Parathyroid adenoma (tissue), 2 donors: ENCODE results near the gene ATRN.

Experiments used
- H2AFZ ChIP-seq: fragments of 300-600 bp; sonication (generic); one replicate; pipeline ENCODE4 v1.7.0; 2017; ENCODE audit warnings: antibody characterized with exemption, mild to moderate bottlenecking
- H3K27ac ChIP-seq: fragments of 300-600 bp; sonication (generic); one replicate; pipeline ENCODE4 v1.7.0; 2017
- H3K27me3 ChIP-seq: fragments of 300-600 bp; sonication (generic); one replicate; pipeline ENCODE4 v1.7.0; 2017; ENCODE audit warnings: low read length; ENCODE audit not compliant: control insufficient read depth, insufficient read depth
- H3K36me3 ChIP-seq: fragments of 300-600 bp; sonication (generic); one replicate; pipeline ENCODE4 v1.7.0; 2017; ENCODE audit warnings: low read length; ENCODE audit not compliant: control insufficient read depth, insufficient read depth
- H3K4me1 ChIP-seq: fragments of 300-600 bp; sonication (generic); one replicate; pipeline ENCODE4 v1.7.0; 2017; ENCODE audit warnings: control low read depth
- H3K4me2 ChIP-seq: fragments of 300-600 bp; sonication (generic); one replicate; pipeline ENCODE4 v1.7.0; 2017; ENCODE audit warnings: low read length
- H3K4me3 ChIP-seq: fragments of 300-600 bp; sonication (generic); one replicate; pipeline ENCODE4 v1.7.0; 2017; ENCODE audit warnings: low read depth, low read length
- H3K79me2 ChIP-seq: fragments of 300-600 bp; sonication (generic); one replicate; pipeline ENCODE4 v1.7.0; 2017; ENCODE audit warnings: control low read depth
- H3K9ac ChIP-seq: fragments of 300-600 bp; sonication (generic); one replicate; pipeline ENCODE4 v1.7.0; 2017; ENCODE audit warnings: mild to moderate bottlenecking
- H3K9me3 ChIP-seq: fragments of 300-600 bp; sonication (generic); one replicate; pipeline ENCODE4 v1.7.0; 2017; ENCODE audit warnings: low read length; ENCODE audit not compliant: control insufficient read depth
- TF ChIP-seq, protein P1 (sequence below): fragments of 300-600 bp; sonication (generic); IDR thresholded peaks from one replicate; pipeline ENCODE4 v1.7.0; 2017; ENCODE audit warnings: antibody characterized with exemption, mild to moderate bottlenecking
- donor health status: primary hyperparathyroidism.

The ATRN gene

DNA sequence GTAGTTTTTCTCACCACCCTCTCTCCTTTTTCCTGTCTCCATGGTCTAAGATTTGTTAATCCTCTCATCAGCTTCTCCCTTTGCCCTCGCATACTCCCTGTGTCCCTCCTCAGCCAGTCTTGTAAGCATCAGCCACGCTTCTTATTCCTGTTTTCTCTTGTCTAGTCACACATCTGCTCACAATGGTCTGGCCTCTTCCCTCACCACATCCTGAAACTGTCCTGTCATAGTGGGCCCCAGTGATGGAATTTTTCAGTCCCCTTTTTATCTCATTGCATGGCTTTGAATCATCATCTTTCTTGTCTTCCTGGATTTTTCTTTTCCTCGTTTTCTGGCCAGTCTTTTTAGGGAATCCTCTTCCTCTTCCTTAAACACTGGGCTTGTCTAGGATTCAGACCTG, 135.2 kb downstream of the ATRN start:
- no peaks in the 10 kb centered on the region for H3K36me3 ChIP-seq
- no peaks in the 10 kb centered on the region for H3K4me1 ChIP-seq
- H3K27me3 ChIP-seq = no peaks in the 10 kb centered on the region
- TF ChIP-seq, protein P1, sequence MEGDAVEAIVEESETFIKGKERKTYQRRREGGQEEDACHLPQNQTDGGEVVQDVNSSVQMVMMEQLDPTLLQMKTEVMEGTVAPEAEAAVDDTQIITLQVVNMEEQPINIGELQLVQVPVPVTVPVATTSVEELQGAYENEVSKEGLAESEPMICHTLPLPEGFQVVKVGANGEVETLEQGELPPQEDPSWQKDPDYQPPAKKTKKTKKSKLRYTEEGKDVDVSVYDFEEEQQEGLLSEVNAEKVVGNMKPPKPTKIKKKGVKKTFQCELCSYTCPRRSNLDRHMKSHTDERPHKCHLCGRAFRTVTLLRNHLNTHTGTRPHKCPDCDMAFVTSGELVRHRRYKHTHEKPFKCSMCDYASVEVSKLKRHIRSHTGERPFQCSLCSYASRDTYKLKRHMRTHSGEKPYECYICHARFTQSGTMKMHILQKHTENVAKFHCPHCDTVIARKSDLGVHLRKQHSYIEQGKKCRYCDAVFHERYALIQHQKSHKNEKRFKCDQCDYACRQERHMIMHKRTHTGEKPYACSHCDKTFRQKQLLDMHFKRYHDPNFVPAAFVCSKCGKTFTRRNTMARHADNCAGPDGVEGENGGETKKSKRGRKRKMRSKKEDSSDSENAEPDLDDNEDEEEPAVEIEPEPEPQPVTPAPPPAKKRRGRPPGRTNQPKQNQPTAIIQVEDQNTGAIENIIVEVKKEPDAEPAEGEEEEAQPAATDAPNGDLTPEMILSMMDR = no peak
- no peaks in the 10 kb centered on the region for H3K79me2 ChIP-seq
- H3K4me2 ChIP-seq = no peak overlapping the region
- H3K4me3 ChIP-seq = no peak overlapping the region
- H3K27ac ChIP-seq = no peak overlapping the region
- H3K9me3 ChIP-seq = no peaks in the 10 kb centered on the region
- H2AFZ ChIP-seq = no peak overlapping the region
- no peak overlapping the region for H3K9ac ChIP-seq

GRCh38 chr20:3611901-3612300, 141.1 kb downstream of the ATRN start:
- Histone ChIP-seq H3K79me2 (no peaks in the 10 kb centered on the region), H3K27me3 (no peaks in the 10 kb centered on the region), H3K27ac (no peak overlapping the region), H3K4me3 (no peak overlapping the region), H3K4me1 (no peaks in the 10 kb centered on the region), H3K9ac (no peak overlapping the region), H2AFZ (no peak overlapping the region), H3K36me3 (no peaks in the 10 kb centered on the region), H3K4me2 (no peak overlapping the region), H3K9me3 (no peaks in the 10 kb centered on the region)
- TF ChIP-seq, protein P1 = no peak

DNA sequence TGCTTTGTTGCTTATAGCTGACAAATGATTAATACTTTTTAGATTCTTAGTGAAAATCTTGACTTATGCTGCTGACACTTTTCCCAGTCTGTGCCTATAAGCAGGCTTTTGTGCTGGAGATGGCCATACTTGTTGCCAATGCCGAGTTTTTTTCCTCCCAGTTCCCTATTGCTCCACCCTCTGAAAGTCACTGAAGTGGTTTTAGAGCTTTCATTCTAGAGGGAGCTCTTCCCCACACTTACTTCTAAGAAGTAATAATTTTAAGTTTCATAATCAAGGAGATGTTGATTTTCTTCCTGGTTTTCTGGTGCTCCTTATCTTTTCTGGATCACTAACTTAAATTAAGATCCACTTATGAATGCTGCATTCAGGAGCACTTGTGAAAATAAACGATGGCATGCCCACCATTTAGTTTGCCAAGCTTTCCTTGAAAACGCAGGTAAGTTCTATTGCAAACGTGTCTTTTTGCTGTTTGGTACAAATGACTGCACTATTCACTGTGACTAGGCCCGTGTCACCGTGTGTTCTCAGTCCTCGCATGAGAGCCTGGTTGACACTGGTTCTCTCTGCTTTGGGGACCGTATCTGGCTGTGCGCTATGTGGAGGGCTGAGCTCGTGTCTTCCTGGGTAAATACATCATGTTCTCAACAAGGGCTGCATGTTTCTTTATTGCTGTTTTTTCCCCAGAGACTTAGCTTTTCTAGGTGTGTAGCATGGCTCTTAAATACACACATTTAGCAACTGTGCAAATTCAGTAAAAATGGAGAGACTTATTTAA, 142.2 kb downstream of the ATRN start:
- Histone ChIP-seq H3K9me3 (no peaks in the 10 kb centered on the region), H2AFZ (no peak overlapping the region), H3K27ac (no peak overlapping the region), H3K27me3 (no peaks in the 10 kb centered on the region), H3K4me2 (no peak overlapping the region), H3K36me3 (no peaks in the 10 kb centered on the region), H3K79me2 (no peaks in the 10 kb centered on the region), H3K4me1 (no peaks in the 10 kb centered on the region), H3K9ac (no peak overlapping the region), H3K4me3 (no peak overlapping the region)
- TF ChIP-seq, protein P1 = no peak

- H3K36me3 ChIP-seq = no peaks in the 10 kb centered on the region
Measured at GRCh38 chr20:3613821-3614440, 143.1 kb downstream of the ATRN start.

More at GRCh38 chr20:3613821-3614440, 143.1 kb downstream of the ATRN start:
- Histone ChIP-seq H3K27me3 (no peaks in the 10 kb centered on the region), H3K4me3 (no peak overlapping the region), H3K27ac (no peak overlapping the region), H3K9me3 (no peaks in the 10 kb centered on the region), H2AFZ (no peak overlapping the region), H3K4me1 (no peaks in the 10 kb centered on the region), H3K9ac (no peak overlapping the region), H3K79me2 (no peaks in the 10 kb centered on the region), H3K4me2 (no peak overlapping the region)
- TF ChIP-seq, protein P1 = no peak
